ENCODE data around the gene RIPK4. TPM values are rescaled to one million over a fixed set of nuclear protein-coding genes. Genes with fewer than 3 reads are reported as not detected.

The RIPK4 gene
- total RNA-seq, 3 donors from 2014 or later, result 15.7 to 30.3 TPM; not detected in 1

DNA sequence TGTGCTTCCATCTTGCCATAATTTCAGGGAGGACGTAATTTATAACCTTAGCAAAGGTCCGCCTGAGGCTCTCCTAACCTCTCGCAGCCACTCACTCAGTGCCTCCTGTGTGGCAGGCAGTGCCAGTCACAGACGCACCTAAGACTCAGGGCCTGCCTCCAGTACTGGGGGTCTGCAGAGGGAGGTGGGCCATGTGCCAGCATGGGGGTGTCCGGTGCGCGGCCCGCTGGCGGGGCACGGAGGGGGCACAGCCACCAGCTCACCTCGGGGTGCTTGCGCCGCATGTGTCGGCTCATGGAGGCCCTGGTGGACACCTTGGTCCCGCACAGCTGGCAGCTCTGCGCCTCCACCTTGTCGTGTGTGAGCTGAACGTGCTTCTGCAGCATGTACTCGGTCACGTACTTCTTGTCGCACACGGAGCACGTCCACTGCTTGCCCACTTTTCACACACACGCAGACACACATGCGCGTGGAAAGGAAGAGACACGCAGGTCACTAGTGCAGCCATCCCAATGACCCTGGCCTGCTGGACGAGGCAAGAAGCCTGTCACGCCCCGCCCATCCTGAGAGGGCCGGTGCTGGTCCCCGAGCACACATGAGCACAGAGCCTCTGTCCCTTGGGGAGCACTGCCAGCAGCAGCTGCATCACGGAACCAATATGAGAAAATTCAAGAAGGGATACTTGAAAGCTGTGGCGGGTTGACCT, 43.2 kb upstream of the RIPK4 start:
- TF ChIP-seq POLR2A (IDR thresholded peaks at IDR 0.05) (no peak), POLR2AphosphoS5 (IDR thresholded peaks at IDR 0.05) (no peak)
- TF ChIP-seq, protein P1, sequence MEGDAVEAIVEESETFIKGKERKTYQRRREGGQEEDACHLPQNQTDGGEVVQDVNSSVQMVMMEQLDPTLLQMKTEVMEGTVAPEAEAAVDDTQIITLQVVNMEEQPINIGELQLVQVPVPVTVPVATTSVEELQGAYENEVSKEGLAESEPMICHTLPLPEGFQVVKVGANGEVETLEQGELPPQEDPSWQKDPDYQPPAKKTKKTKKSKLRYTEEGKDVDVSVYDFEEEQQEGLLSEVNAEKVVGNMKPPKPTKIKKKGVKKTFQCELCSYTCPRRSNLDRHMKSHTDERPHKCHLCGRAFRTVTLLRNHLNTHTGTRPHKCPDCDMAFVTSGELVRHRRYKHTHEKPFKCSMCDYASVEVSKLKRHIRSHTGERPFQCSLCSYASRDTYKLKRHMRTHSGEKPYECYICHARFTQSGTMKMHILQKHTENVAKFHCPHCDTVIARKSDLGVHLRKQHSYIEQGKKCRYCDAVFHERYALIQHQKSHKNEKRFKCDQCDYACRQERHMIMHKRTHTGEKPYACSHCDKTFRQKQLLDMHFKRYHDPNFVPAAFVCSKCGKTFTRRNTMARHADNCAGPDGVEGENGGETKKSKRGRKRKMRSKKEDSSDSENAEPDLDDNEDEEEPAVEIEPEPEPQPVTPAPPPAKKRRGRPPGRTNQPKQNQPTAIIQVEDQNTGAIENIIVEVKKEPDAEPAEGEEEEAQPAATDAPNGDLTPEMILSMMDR (IDR thresholded peaks at IDR 0.05), result no peak
- H3K4me1 ChIP-seq, result no peaks in the 10 kb centered on the region
- H3K27me3 ChIP-seq, result no peaks in the 10 kb centered on the region
- no peak overlapping the region for H3K4me3 ChIP-seq
- no peaks in the 10 kb centered on the region for H3K36me3 ChIP-seq
- H3K9me3 ChIP-seq, result no peaks in the 10 kb centered on the region
- peak in 1 of 2 donors; percentile 31 for DNase-seq (ENCODE audit: low spot score in 2 of 2)
- intact Hi-C loops (cut with DNase I; ENCODE audit: low total_unique reads), result no loop called here
- H3K27ac ChIP-seq, result no peak overlapping the region

DNA sequence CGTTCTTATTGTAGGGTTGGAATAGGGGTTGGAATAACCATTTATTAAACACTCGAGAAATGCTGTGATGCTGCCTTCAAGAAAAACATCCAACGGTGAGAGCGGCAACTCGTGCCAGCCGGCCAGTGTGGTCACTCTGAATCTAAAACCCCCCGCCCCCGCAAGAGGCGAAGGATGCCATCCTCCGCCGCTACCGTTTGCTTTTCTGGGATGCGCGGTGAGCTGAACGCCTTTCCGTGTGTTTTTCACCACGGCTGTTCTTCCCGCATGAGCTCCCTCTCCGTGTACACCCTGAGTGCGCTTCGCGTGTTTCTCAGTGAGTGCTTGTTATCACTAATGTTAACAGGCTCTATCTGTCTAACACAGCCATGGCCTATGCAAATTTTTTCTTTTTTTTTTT, 42.0 kb upstream of the RIPK4 start:
- Histone ChIP-seq H3K27me3 (no peaks in the 10 kb centered on the region), H3K4me1 (no peaks in the 10 kb centered on the region), H3K9me3 (no peaks in the 10 kb centered on the region), H3K36me3 (no peaks in the 10 kb centered on the region), H3K27ac (no peak overlapping the region), H3K4me3 (no peak overlapping the region)
- TF ChIP-seq, protein P1 (IDR thresholded peaks at IDR 0.05), result no peak
- TF ChIP-seq POLR2AphosphoS5 (IDR thresholded peaks at IDR 0.05) (no peak), POLR2A (IDR thresholded peaks at IDR 0.05) (no peak)
- DNase-seq (ENCODE audit: low spot score in 2 of 2), result peak in 1 of 2 donors; percentile 47
- intact Hi-C loops (cut with DNase I; ENCODE audit: low total_unique reads), result no loop called here

DNA sequence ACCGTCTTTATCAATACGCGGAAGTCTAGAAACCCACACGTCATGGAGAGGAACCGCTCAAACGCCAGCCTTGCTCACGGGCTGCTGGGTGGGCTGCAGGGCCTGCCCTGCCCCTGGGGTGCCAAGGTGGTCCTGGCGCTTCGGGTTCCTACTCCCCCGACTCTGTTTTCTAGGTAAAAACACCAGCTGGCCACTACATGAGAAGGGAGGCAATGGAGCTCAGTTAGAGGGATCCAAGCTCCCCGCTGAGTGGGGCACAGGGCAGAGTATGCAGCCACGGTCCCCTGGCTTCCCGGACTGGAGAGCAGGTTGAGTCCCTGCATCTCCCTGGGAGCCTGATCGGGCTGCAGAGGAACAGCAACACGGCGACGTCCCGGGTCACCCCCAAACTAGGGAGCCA, 41.2 kb upstream of the RIPK4 start:
- TF ChIP-seq, protein P1 (IDR thresholded peaks at IDR 0.05), result no peak
- no peak for TF ChIP-seq POLR2AphosphoS5 (IDR thresholded peaks at IDR 0.05)
- no peak for TF ChIP-seq POLR2A (IDR thresholded peaks at IDR 0.05)
- Histone ChIP-seq H3K27me3 (no peaks in the 10 kb centered on the region), H3K4me3 (no peak overlapping the region), H3K4me1 (peaks cover 4 to 5% of the 10 kb centered on the region in 2 donors), H3K27ac (no peak overlapping the region), H3K9me3 (no peaks in the 10 kb centered on the region), H3K36me3 (no peaks in the 10 kb centered on the region)
- intact Hi-C loops (cut with DNase I; ENCODE audit: low total_unique reads), result no loop called here
- peak in 1 of 2 donors; percentile 30 for DNase-seq (ENCODE audit: low spot score in 2 of 2)

DNA sequence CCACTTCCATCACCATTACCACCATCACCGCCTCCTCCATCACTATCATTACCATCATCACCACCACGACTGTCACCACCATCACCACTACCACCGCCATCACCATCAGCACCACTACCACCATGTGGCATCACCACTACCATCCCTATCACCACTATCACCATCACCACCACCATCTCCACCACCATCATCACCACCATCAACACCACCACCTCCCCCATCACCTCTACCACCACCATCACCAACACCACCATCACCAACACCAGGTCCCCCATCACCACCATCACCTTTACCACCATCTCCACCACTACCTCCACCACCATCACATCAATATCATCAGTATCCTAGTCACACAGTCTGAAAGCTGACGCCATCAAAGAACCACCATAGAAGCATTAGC, 39.9 kb upstream of the RIPK4 start:
- Histone ChIP-seq H3K9me3 (no peaks in the 10 kb centered on the region), H3K4me3 (no peak overlapping the region), H3K27me3 (no peaks in the 10 kb centered on the region), H3K27ac (no peak overlapping the region), H3K4me1 (peaks cover 8 to 10% of the 10 kb centered on the region in 2 donors), H3K36me3 (no peaks in the 10 kb centered on the region)
- intact Hi-C loops (cut with DNase I; ENCODE audit: low total_unique reads), result no loop called here
- DNase-seq (ENCODE audit: low spot score in 2 of 2), result no peak
- TF ChIP-seq POLR2A (IDR thresholded peaks at IDR 0.05) (no peak), POLR2AphosphoS5 (IDR thresholded peaks at IDR 0.05) (no peak)
- TF ChIP-seq, protein P1 (IDR thresholded peaks at IDR 0.05), result no peak

DNA sequence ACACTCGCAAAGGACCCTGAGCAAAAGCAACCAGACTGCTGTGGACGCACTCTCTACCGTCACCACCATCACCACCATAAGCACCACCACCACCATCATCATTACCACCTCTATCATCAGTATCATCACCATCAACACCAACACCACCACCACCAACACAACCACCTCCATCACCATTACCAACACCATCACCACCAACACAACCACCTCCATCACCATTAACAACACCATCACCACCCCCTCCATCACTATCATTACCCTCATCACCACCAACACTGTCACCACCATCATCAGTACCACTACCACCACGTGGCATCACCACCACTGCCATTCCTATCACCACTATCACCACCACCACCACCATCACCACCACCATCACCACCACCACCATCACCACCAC, 38.8 kb upstream of the RIPK4 start:
- Histone ChIP-seq H3K36me3 (no peaks in the 10 kb centered on the region), H3K27ac (no peak overlapping the region), H3K9me3 (no peaks in the 10 kb centered on the region), H3K4me3 (no peak overlapping the region), H3K27me3 (no peaks in the 10 kb centered on the region), H3K4me1 (peaks cover 8 to 10% of the 10 kb centered on the region in 2 donors)
- intact Hi-C loops (cut with DNase I; ENCODE audit: low total_unique reads), result no loop called here
- DNase-seq (ENCODE audit: low spot score in 2 of 2), result no peak
- TF ChIP-seq POLR2A (IDR thresholded peaks at IDR 0.05), result no peak
- no peak for TF ChIP-seq POLR2AphosphoS5 (IDR thresholded peaks at IDR 0.05)
- TF ChIP-seq, protein P1 (IDR thresholded peaks at IDR 0.05), result no peak

Data from breast epithelium (tissue), 4 donors.